Measurements from ENCODE around the gene DCAF15. TPM values are rescaled to one million over a fixed set of nuclear protein-coding genes. Genes with fewer than 3 reads are reported as not detected.

The DCAF15 gene
- polyA plus RNA-seq, 3 donors = 2.8 to 116 (median 3.4) TPM

GRCh38 chr19:13965377-13965896 is 13.1 kb downstream of the DCAF15 start:
- WGBS (ENCODE audit: insufficient coverage) = 97% methylated on average over 22 of the region's 24 CpGs
- H3K27me3 ChIP-seq (ENCODE audit: control insufficient read depth in 2 of 2, insufficient read depth in 2 of 2, low read length in 2 of 2) = no peaks in the 10 kb centered on the region
- no peak for DNase-seq
- no peaks in the 10 kb centered on the region for H3K9me3 Mint-ChIP-seq
- H3K27me3 Mint-ChIP-seq (ENCODE audit: low read depth in 3 of 3) = no peaks in the 10 kb centered on the region
- H3K9ac ChIP-seq (ENCODE audit: insufficient read depth, low read length, poor library complexity, severe bottlenecking) = no peak overlapping the region
- no peaks in the 10 kb centered on the region for H3K79me2 ChIP-seq (ENCODE audit: insufficient read depth, low read length)
- H3K9me3 ChIP-seq (replicated peaks in 1 of 2; ENCODE audit: control insufficient read depth in 1 of 2, insufficient read depth in 1 of 2, low read length in 2 of 2) = no peaks in the 10 kb centered on the region
- H3K4me3 ChIP-seq (replicated peaks in 1 of 3; ENCODE audit: low read depth in 2 of 3, low read length in 3 of 3) = no peak overlapping the region
- peaks cover 51 to 80% of the 10 kb centered on the region in 2 donors for H3K36me3 Mint-ChIP-seq
- H3K4me2 ChIP-seq (replicated peaks; ENCODE audit: extremely low read depth, low read length, poor library complexity, severe bottlenecking) = no peak overlapping the region
- H3K4me1 ChIP-seq (ENCODE audit: control insufficient read depth in 1 of 2, insufficient read depth in 2 of 2, low read length in 2 of 2) = no peaks in the 10 kb centered on the region
- no peak overlapping the region for H3K4me3 Mint-ChIP-seq
- intact Hi-C loops (cut with micrococcal nuclease) = loop anchor here in 1 of 2 donors (5.0 kb wide), 1 partner anchor 37 kb away; no protein-coding TSS in a partner anchor
- H3K27ac Mint-ChIP-seq = peak overlapping the region in 1 of 7 donors; percentile 54
- no peaks in the 10 kb centered on the region for H3K4me1 Mint-ChIP-seq
- H2AFZ ChIP-seq (ENCODE audit: insufficient read depth, low read depth, low read length, poor library complexity, severe bottlenecking) = no peak overlapping the region
- no peaks in the 10 kb centered on the region for H4K20me1 ChIP-seq (ENCODE audit: insufficient read depth, low read length)
- TF ChIP-seq CTCF (IDR thresholded peaks at IDR 0.05) = no peak
- peaks cover 78 to 94% of the 10 kb centered on the region in 2 donors for H3K36me3 ChIP-seq (replicated peaks in 1 of 2; ENCODE audit: control insufficient read depth in 1 of 2, insufficient read depth in 2 of 2, low read length in 2 of 2)
- H3K27ac ChIP-seq (ENCODE audit: low read depth in 1 of 2, low read length in 2 of 2) = no peak overlapping the region

GRCh38 chr19:13965926-13966683 is 13.8 kb downstream of the DCAF15 start:
- intact Hi-C loops (cut with micrococcal nuclease) = loop anchor here in 1 of 2 donors (5.0 kb wide), 1 partner anchor 36 kb away; no protein-coding TSS in a partner anchor
- Histone ChIP-seq H3K9ac (ENCODE audit: insufficient read depth, low read length, poor library complexity, severe bottlenecking) (no peak overlapping the region), H3K27me3 (ENCODE audit: control insufficient read depth in 2 of 2, insufficient read depth in 2 of 2, low read length in 2 of 2) (no peaks in the 10 kb centered on the region), H3K4me1 (ENCODE audit: control insufficient read depth in 1 of 2, insufficient read depth in 2 of 2, low read length in 2 of 2) (no peaks in the 10 kb centered on the region), H3K27ac (ENCODE audit: low read depth in 1 of 2, low read length in 2 of 2) (no peak overlapping the region), H3K79me2 (ENCODE audit: insufficient read depth, low read length) (no peaks in the 10 kb centered on the region), H3K4me3 (replicated peaks in 1 of 3; ENCODE audit: low read depth in 2 of 3, low read length in 3 of 3) (no peak overlapping the region), H3K36me3 (replicated peaks in 1 of 2; ENCODE audit: control insufficient read depth in 1 of 2, insufficient read depth in 2 of 2, low read length in 2 of 2) (peaks cover 71 to 89% of the 10 kb centered on the region in 2 donors), H3K4me2 (replicated peaks; ENCODE audit: extremely low read depth, low read length, poor library complexity, severe bottlenecking) (no peak overlapping the region), H4K20me1 (ENCODE audit: insufficient read depth, low read length) (no peaks in the 10 kb centered on the region), H3K9me3 (replicated peaks in 1 of 2; ENCODE audit: control insufficient read depth in 1 of 2, insufficient read depth in 1 of 2, low read length in 2 of 2) (no peaks in the 10 kb centered on the region), H2AFZ (ENCODE audit: insufficient read depth, low read depth, low read length, poor library complexity, severe bottlenecking) (no peak overlapping the region)
- peaks cover 49 to 80% of the 10 kb centered on the region in 2 donors for H3K36me3 Mint-ChIP-seq
- no peaks in the 10 kb centered on the region for H3K27me3 Mint-ChIP-seq (ENCODE audit: low read depth in 3 of 3)
- H3K4me3 Mint-ChIP-seq = no peak overlapping the region
- no peaks in the 10 kb centered on the region for H3K4me1 Mint-ChIP-seq
- no peak for TF ChIP-seq CTCF (IDR thresholded peaks at IDR 0.05)
- H3K27ac Mint-ChIP-seq = peak overlapping the region in 2 of 7 donors; percentile 4 to 24
- 92% methylated on average over 16 of the region's 20 CpGs for WGBS (ENCODE audit: insufficient coverage)
- DNase-seq = no peak
- no peaks in the 10 kb centered on the region for H3K9me3 Mint-ChIP-seq
